OCI-LY3 (cell line): ENCODE measurements around the gene MACROD2.
A peak's percentile ranks its signal among the peaks of the same experiment; 100 is the strongest.

Experiments
- H2AFZ ChIP-seq: fragments of 200-600, 300-600 bp; shearing (Covaris generic); 2 replicates; pipeline ENCODE4 v1.6.0; 2014; ENCODE audit warnings: antibody characterized with exemption, low read depth, low read length
- H3K27ac ChIP-seq: fragments of 200-600, 300-600 bp; sonication (generic); 2 replicates; pipeline ENCODE4 v1.5.1; 2014; ENCODE audit warnings: mild to moderate bottlenecking, low read length, moderate library complexity, mixed read lengths
- H3K27me3 ChIP-seq: fragments of 200-600, 300-600 bp; sonication (generic); 2 replicates; pipeline ENCODE4 v1.6.1; 2014; ENCODE audit warnings: low read depth, low read length, mixed read lengths
- H3K36me3 ChIP-seq: fragments of 200-600, 300-600 bp; sonication (generic); replicated peaks from 2 replicates; pipeline ENCODE3; 2014; ENCODE audit warnings: low read depth, low read length, mixed read lengths
- H3K4me1 ChIP-seq: fragments of 300-600, 200-600 bp; sonication (generic); 2 replicates; pipeline ENCODE4 v1.6.1; 2014; ENCODE audit warnings: low read length, mixed read lengths
- H3K4me2 ChIP-seq: fragments of 200-600, 300-600 bp; sonication (generic); 2 replicates; pipeline ENCODE4 v1.6.1; 2014; ENCODE audit warnings: low read length, mixed read lengths
- H3K4me3 ChIP-seq: fragments of 300-600, 200-600 bp; sonication (generic); 2 replicates; pipeline ENCODE4 v1.5.1; 2014; ENCODE audit warnings: antibody characterized with exemption, mild to moderate bottlenecking, low read length, moderate library complexity
- H3K79me2 ChIP-seq: fragments of 300-600, 200-600 bp; shearing (Covaris generic); 2 replicates; pipeline ENCODE4 v1.6.1; 2014; ENCODE audit warnings: mild to moderate bottlenecking, low read length, mixed read lengths
- H3K9ac ChIP-seq: fragments of 300-600, 200-600 bp; shearing (Covaris generic); 2 replicates; pipeline ENCODE4 v1.6.0; 2014; ENCODE audit warnings: mild to moderate bottlenecking, low read length, moderate library complexity
- H3K9me3 ChIP-seq: fragments of 200-600, 300-600 bp; shearing (Covaris generic); 2 replicates; pipeline ENCODE4 v1.6.1; 2014; ENCODE audit warnings: low read length, mixed read lengths; ENCODE audit not compliant: insufficient read depth
- H4K20me1 ChIP-seq: fragments of 200-600, 300-600 bp; sonication (generic); 2 replicates; pipeline ENCODE4 v1.6.1; 2016; ENCODE audit warnings: low read length, mixed read lengths; ENCODE audit not compliant: insufficient read depth
- CTCF ChIP-seq: fragments of 200-600, 300-600 bp; sonication (generic); IDR thresholded peaks from 2 replicates; pipeline ENCODE4 v1.5.1; 2014; ENCODE audit warnings: antibody characterized with exemption, low read length, low read depth
- EZH2phosphoT487 ChIP-seq: fragments of 200-600 bp; shearing (Covaris generic); IDR thresholded peaks from 2 replicates; pipeline ENCODE4 v1.6.1; 2018; ENCODE audit warnings: antibody characterized with exemption, mixed run types, low read depth

Gene MACROD2

GRCh38 chr20:15699431-15700146 lies 1704.3 kb downstream of the MACROD2 start:
- TF ChIP-seq EZH2phosphoT487 (no peak), CTCF (peak; percentile 28)
- no peak overlapping the region for H2AFZ ChIP-seq
- H3K4me1 ChIP-seq, result peaks cover 19% of the 10 kb centered on the region
- no peak overlapping the region for H3K4me3 ChIP-seq
- H3K27ac ChIP-seq, result no peak overlapping the region
- H3K9me3 ChIP-seq, result no peaks in the 10 kb centered on the region
- H3K36me3 ChIP-seq, result no peaks in the 10 kb centered on the region
- H3K9ac ChIP-seq, result no peak overlapping the region
- no peaks in the 10 kb centered on the region for H3K27me3 ChIP-seq
- no peaks in the 10 kb centered on the region for H3K79me2 ChIP-seq
- no peaks in the 10 kb centered on the region for H4K20me1 ChIP-seq
- no peak overlapping the region for H3K4me2 ChIP-seq

DNA sequence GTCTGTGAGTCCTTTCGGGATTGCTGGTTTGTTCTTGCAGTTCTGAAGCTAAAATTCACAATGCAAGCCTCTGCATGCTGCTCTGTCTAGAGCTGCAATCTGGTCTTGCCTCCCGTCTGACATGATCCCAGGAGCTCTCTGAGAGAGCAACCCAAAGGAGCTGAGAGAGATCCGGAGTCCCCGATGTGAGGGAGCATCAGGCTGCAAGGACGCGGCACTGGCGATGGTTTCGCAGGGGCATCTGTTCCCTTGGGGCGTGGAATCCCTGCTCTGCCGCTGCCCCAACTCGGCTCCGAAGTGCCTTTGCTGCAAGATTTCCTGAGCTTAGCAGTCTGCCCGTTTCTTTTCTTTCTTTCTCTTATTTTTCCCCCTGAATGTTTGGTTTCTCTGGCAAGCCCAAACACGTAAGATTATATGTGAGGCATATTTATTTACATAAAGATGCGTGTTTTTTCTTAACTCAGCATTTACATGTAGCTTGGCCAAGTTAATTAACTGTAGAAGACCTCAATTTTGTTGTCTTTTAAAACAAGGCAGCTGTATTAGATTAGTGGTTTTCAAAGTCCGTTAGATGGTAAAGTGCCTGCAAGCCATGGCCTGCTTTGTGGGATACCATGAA lies 1704.9 kb downstream of the MACROD2 start:
- H3K36me3 ChIP-seq, result no peaks in the 10 kb centered on the region
- H3K9me3 ChIP-seq, result no peaks in the 10 kb centered on the region
- H3K27ac ChIP-seq, result no peak overlapping the region
- H3K4me2 ChIP-seq, result no peak overlapping the region
- TF ChIP-seq CTCF (no peak), EZH2phosphoT487 (no peak)
- no peak overlapping the region for H2AFZ ChIP-seq
- H3K79me2 ChIP-seq, result no peaks in the 10 kb centered on the region
- peaks cover 19% of the 10 kb centered on the region for H3K4me1 ChIP-seq
- no peak overlapping the region for H3K4me3 ChIP-seq
- no peaks in the 10 kb centered on the region for H4K20me1 ChIP-seq
- no peak overlapping the region for H3K9ac ChIP-seq
- H3K27me3 ChIP-seq, result no peaks in the 10 kb centered on the region

DNA sequence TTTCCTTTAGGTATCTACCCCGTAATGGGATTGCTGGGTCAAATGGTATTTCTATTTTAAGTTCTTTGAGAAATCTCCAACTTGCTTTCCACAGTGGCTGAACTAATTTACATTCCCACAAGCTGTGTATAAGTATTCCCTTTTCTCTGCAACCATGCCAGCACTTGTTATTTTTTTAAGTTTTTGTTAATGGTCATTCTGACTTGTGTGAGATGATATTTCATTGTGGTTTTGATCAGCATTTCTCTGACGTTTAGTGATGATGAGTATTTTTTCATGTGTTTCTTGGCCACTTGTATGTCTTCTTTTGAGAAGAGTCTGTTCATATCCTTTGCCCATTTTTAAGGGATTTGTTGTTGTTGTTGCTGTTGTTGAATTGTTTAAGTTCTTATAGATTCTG lies 1706.8 kb downstream of the MACROD2 start:
- no peak overlapping the region for H3K4me3 ChIP-seq
- TF ChIP-seq CTCF (no peak), EZH2phosphoT487 (no peak)
- H3K27me3 ChIP-seq, result no peaks in the 10 kb centered on the region
- no peak overlapping the region for H2AFZ ChIP-seq
- peaks cover 19% of the 10 kb centered on the region for H3K4me1 ChIP-seq
- H3K27ac ChIP-seq, result no peak overlapping the region
- no peaks in the 10 kb centered on the region for H3K36me3 ChIP-seq
- no peaks in the 10 kb centered on the region for H4K20me1 ChIP-seq
- H3K79me2 ChIP-seq, result no peaks in the 10 kb centered on the region
- H3K4me2 ChIP-seq, result no peak overlapping the region
- H3K9ac ChIP-seq, result no peak overlapping the region
- H3K9me3 ChIP-seq, result no peaks in the 10 kb centered on the region

- Histone ChIP-seq H3K27me3 (no peaks in the 10 kb centered on the region), H2AFZ (peak overlapping the region; percentile 33), H3K9ac (no peak overlapping the region), H3K4me3 (peak overlapping the region; percentile 27), H3K9me3 (no peaks in the 10 kb centered on the region), H4K20me1 (no peaks in the 10 kb centered on the region), H3K4me1 (peaks cover 19% of the 10 kb centered on the region), H3K36me3 (no peaks in the 10 kb centered on the region), H3K27ac (peak overlapping the region; percentile 28), H3K79me2 (no peaks in the 10 kb centered on the region), H3K4me2 (peak overlapping the region; percentile 57)
- TF ChIP-seq EZH2phosphoT487, result no peak
- no peak for TF ChIP-seq CTCF
These were observed 1708.0 kb downstream of the MACROD2 start for GRCh38 chr20:15703171-15703911.
